SJSA1 (cell line): Measurements from ENCODE around the gene SRD5A1. TPM values are rescaled to one million over a fixed set of nuclear protein-coding genes. Genes with fewer than 3 reads are reported as not detected.
A peak's percentile ranks its signal among the peaks of the same experiment; 100 is the strongest.

Experiments
- DNase-seq, 2 experiments: peaks; one replicate each; pipeline ENCODE4 v3.0.0-alpha.2; 2015 to 2020; ENCODE audit warnings: low spot score in 2 of 2, low read depth in 1 of 2
- H3K27ac ChIP-seq: fragments of 250-450 bp; sonication (Bioruptor Pico); 2 replicates; pipeline ENCODE4 v1.5.1; 2020; ENCODE audit warnings: mild to moderate bottlenecking, moderate library complexity
- H3K27me3 ChIP-seq: fragments of 250-450 bp; sonication (Bioruptor Pico); replicated peaks from 2 replicates; pipeline ENCODE4 v1.5.1; 2020; ENCODE audit warnings: mild to moderate bottlenecking, moderate library complexity
- H3K36me3 ChIP-seq: fragments of 250-450 bp; sonication (Bioruptor Pico); 2 replicates; pipeline ENCODE4 v1.5.1; 2020; ENCODE audit warnings: mild to moderate bottlenecking
- H3K4me1 ChIP-seq: fragments of 250-450 bp; sonication (Bioruptor Pico); replicated peaks from 2 replicates; pipeline ENCODE4 v1.6.1; 2021; ENCODE audit warnings: mild to moderate bottlenecking
- H3K4me3 ChIP-seq: fragments of 250-450 bp; sonication (Bioruptor Pico); 2 replicates; pipeline ENCODE4 v1.5.1; 2020; ENCODE audit warnings: mild to moderate bottlenecking
- H3K9me3 ChIP-seq: fragments of 250-450 bp; sonication (Bioruptor Pico); replicated peaks from 2 replicates; pipeline ENCODE4 v1.5.1; 2020; ENCODE audit warnings: mild to moderate bottlenecking
- total RNA-seq: library from RNA; depleted of rRNA; stranded (reverse); fragments of >200 nt; shearing (Covaris generic); gene quantifications from 2 replicates; pipeline ENCODE4 v1.2.3, GENCODE V29; 2014; rRNA removed

Gene SRD5A1
- total RNA-seq, 1 experiment from 2014 or later: 18.1 TPM

DNA sequence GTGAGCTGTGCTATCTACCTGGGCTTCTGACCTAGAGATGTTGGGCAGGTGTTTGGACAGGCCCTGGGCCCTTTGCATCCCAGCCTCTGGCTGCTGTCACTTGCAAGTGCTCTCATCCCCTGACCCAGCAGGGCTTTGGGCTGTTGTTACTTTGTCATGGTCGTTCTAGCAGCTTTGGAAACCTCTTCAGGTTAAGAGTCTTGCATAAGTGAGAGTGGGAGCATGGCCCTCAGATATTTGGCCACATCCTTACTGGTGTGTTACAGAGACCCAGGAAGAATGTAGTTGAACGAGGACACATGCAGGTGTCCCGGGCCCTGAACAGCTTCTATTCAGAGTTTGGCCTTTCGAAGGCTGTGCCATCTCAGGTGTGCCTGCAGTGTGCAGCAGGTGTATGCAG is 84.4 kb downstream of the SRD5A1 start:
- DNase-seq: peak in 1 of 2 experiments; percentile 36
- H3K27me3 ChIP-seq: no peaks in the 10 kb centered on the region
- H3K36me3 ChIP-seq: peaks cover 57% of the 10 kb centered on the region
- no peak overlapping the region for H3K4me3 ChIP-seq
- H3K9me3 ChIP-seq: no peaks in the 10 kb centered on the region
- H3K4me1 ChIP-seq: peaks cover 28% of the 10 kb centered on the region
- H3K27ac ChIP-seq: no peak overlapping the region

DNA sequence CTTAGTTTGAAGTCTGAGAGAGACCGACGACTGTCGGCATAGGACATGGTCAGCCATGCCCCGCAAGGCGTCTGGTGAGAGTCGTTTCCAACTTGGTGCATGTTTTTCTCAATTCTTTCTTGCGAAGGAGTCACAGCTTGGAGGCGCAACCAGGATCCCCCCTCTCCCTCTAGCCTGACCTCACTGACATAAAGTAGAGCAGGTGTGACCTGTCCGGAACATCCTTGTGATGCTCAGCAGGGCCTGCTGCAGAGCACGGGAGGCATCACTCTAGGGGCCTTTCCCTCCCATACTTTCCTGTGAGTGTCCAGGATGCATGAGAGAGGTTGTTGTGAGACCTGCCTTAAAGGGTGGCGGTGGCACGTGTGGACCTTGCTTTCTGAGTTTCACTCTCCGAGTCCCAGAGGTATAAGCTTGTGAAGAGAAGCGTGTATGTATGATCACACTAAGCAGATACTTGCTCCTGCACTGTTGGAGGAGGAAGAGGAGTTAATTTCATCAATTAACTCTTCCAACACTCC is 85.0 kb downstream of the SRD5A1 start:
- no peak for DNase-seq
- peaks cover 28% of the 10 kb centered on the region for H3K4me1 ChIP-seq
- H3K4me3 ChIP-seq: no peak overlapping the region
- no peaks in the 10 kb centered on the region for H3K27me3 ChIP-seq
- H3K36me3 ChIP-seq: peaks cover 58% of the 10 kb centered on the region
- no peaks in the 10 kb centered on the region for H3K9me3 ChIP-seq
- no peak overlapping the region for H3K27ac ChIP-seq

DNA sequence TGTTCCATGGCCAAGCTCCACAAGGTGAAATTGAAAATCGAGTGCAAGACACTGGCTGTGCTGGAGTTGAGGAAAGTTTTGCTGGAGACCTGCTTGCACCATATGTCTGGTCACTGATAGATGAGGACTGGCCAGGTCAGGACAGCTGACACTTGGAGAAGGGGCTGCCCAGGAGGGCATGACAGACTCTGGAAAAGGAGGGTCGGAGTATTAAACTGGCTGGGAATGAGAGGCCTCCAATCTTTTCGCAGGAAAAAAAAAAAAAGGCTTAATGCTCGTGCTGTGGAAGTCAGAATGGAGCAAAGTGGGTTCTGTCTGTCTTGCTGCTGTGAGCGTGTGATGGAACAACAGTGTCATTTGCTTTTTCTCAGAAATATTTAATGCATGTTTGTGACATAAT is 85.5 kb downstream of the SRD5A1 start:
- Histone ChIP-seq H3K27me3 (no peaks in the 10 kb centered on the region), H3K4me3 (no peak overlapping the region), H3K9me3 (no peaks in the 10 kb centered on the region), H3K4me1 (peaks cover 28% of the 10 kb centered on the region), H3K27ac (no peak overlapping the region), H3K36me3 (peaks cover 63% of the 10 kb centered on the region)
- no peak for DNase-seq

DNA sequence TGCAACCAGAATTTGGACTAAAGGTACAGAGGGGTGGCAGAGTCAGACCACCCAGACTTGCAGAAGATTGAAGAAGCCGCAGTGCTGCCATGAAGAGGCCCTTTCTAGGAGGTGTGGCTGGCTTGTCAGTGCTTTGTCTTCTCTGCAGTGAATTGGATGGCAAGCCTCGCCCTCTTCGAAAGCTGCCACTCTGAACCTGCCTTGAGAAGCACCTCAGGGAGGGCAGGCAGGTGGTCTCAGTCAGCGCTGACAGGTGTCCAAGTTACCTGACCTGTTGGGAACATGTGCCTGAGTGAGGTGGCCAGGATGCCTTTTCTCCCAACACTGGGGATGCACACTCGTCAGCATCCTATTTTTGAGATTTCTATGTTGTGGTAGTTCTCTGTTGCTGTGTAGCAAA is 86.2 kb downstream of the SRD5A1 start:
- no peak for DNase-seq
- Histone ChIP-seq H3K36me3 (peaks cover 67% of the 10 kb centered on the region), H3K4me1 (peaks cover 28% of the 10 kb centered on the region)

DNA sequence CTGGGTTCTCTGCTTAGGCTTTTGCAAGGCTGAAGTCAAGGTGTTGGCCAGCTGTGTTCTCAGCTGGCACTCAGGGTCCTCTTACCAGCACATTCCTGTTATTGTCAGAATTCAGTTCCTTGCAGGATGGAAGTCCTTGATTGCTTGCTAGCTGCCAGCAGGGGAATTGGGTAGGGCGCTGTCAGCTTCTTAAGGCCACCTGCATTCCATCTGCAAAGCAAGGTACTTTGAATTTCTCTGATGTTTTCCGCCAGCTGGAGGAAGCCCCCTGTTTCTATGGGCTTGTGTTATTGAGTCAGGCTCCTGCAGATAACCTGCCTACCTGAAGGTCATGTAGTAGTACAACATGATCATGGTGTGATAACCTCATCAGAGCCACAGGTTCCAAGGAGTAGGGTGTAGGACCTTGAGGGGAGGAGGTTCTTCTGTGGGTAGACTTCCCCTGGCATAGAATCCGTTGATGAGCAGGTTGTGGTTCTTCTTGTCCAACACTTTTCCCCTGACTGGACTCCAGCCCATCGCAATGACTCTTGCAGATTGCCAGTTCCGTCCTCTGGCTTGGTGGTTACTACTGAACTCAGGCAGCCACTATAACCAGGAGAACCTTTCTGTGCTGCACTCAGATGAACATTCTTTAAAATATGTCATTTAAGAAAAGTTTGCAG is 86.8 kb downstream of the SRD5A1 start:
- no peaks in the 10 kb centered on the region for H3K9me3 ChIP-seq
- H3K27me3 ChIP-seq: no peaks in the 10 kb centered on the region
- H3K36me3 ChIP-seq: peaks cover 67% of the 10 kb centered on the region
- H3K4me1 ChIP-seq: peaks cover 28% of the 10 kb centered on the region
- H3K27ac ChIP-seq: no peak overlapping the region
- DNase-seq: no peak
- H3K4me3 ChIP-seq: no peak overlapping the region

More for the DNA sequence above, 86.2 kb downstream of the SRD5A1 start:
- no peak overlapping the region for H3K27ac ChIP-seq
- H3K4me3 ChIP-seq: no peak overlapping the region
- H3K27me3 ChIP-seq: no peaks in the 10 kb centered on the region
- no peaks in the 10 kb centered on the region for H3K9me3 ChIP-seq

DNA sequence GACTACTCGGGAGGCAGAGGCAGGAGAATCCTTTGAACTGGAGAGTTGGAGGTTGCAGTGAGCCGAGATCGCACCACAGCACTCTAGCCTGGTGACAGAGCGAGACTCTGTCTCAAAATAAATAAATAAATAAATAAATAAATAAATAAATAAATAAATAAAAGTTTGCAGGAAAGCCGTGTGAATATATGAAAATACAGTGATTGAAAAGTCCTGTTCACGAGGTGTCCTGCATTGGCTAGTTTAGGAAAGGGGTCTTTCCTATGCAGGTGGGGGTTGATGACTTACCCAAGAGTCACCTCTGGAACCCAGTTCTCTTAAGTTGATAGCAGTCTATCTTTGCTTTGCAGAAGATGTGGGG is 87.3 kb downstream of the SRD5A1 start:
- no peaks in the 10 kb centered on the region for H3K27me3 ChIP-seq
- no peaks in the 10 kb centered on the region for H3K9me3 ChIP-seq
- peaks cover 23% of the 10 kb centered on the region for H3K4me1 ChIP-seq
- no peak overlapping the region for H3K27ac ChIP-seq
- peaks cover 67% of the 10 kb centered on the region for H3K36me3 ChIP-seq
- no peak overlapping the region for H3K4me3 ChIP-seq
- DNase-seq: no peak

DNA sequence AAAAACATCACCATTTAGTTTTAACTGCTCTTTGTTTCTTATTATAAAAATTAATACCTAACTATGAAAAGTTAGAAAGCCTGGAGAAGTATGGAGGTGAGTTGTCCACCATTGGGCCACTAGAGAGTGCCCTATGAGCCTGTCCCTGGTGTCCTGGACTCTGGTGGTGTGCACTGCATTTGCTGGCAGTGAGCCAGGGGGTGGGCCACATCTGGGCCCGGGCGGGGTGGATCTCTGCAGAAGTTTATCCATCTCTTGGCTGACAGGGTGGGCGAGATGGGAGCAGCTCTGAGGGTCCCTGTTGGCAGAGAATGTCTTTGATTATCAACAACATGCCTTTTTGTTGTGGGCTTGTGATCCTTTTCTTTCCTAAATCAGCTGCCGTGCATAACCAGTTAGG is 88.2 kb downstream of the SRD5A1 start:
- Histone ChIP-seq H3K27ac (no peak overlapping the region), H3K4me3 (no peak overlapping the region), H3K4me1 (peaks cover 14% of the 10 kb centered on the region), H3K36me3 (peaks cover 67% of the 10 kb centered on the region), H3K9me3 (no peaks in the 10 kb centered on the region), H3K27me3 (no peaks in the 10 kb centered on the region)
- peak in 1 of 2 experiments; percentile 45 for DNase-seq

DNA sequence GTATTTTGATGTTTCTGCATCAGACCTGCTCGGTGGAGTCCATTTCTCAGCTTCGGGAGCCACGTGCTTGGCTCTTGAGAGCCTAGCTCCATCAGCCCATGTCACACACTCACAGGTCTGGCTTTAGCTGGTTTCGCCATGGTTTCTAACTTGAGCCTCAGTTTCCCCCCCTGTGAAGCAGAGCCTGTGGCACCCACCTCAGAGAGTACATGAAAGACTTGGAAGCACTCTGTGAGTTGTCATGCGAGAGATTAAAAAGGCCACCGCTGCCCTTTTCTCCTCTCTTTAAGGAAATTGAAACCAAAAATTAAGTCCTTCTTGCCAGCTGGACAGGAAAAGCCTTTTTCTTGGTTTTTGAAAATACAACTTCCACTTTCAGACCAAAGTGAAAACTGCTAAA is 88.8 kb downstream of the SRD5A1 start:
- Histone ChIP-seq H3K27me3 (no peaks in the 10 kb centered on the region), H3K27ac (no peak overlapping the region), H3K36me3 (peaks cover 64% of the 10 kb centered on the region), H3K9me3 (no peaks in the 10 kb centered on the region), H3K4me1 (peaks cover 8% of the 10 kb centered on the region), H3K4me3 (no peak overlapping the region)
- no peak for DNase-seq

DNA sequence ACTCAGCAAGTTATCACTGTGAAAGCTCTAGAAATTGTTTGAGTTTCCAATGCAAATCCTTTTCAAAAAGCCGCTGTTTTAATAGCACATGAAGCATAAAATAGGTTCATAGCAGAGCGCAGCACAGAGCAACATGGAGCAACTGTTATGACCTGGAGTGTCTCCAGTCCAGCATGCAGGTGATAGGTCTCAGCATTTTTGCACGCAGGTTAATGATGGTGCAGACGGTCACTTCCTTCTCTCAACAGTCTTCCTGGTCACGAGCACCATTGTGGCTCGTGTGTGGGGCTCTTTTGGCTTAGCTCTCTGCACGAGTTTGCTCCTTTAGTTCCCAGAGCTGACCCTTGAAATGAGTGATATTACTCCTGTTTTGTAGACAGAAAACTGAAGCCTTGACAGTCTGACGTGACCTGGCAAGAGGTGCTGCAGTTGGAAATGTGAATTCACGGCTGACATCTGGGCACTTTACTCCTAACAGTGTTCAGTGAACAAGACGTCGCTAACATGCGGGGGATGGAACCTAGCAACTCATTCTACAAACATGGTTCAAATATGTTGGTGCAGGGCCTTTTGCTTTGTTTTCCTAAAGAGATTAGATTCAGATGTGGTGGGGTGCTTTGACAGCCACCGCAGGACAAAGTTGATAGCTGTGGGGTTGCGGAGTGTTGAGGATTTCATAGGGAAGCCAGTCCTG is 90.0 kb downstream of the SRD5A1 start:
- Histone ChIP-seq H3K9me3 (no peaks in the 10 kb centered on the region), H3K4me3 (no peak overlapping the region), H3K27me3 (no peaks in the 10 kb centered on the region), H3K4me1 (peaks cover 6% of the 10 kb centered on the region), H3K36me3 (peaks cover 52% of the 10 kb centered on the region), H3K27ac (no peak overlapping the region)
- DNase-seq: no peak

DNA sequence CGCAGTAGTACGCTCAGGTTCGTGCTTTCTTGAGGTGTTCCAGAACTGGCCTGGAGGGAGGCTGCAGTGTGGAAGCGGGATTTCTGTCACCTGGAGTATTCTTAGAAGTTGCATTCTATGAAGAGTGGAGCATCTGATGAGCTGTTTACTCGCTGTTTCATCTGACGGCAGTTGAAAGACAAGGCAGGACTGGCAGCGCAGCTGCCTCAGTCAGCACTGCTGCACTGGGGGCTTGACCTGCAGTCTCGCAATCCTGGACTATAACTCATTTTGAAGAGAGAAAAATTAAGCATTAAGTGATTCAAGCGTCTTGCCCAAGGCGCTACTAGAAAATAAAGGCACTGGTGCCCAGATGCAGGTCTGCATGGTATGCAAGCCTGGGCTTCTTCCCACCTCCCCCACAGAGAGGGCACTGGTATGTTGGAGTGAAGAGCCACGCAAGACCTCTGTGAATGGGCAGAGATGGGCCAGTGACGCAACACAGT is 90.6 kb downstream of the SRD5A1 start:
- Histone ChIP-seq H3K27ac (no peak overlapping the region), H3K36me3 (peaks cover 46% of the 10 kb centered on the region), H3K27me3 (no peaks in the 10 kb centered on the region), H3K4me3 (no peak overlapping the region), H3K4me1 (peaks cover 6% of the 10 kb centered on the region), H3K9me3 (no peaks in the 10 kb centered on the region)
- DNase-seq: no peak

Other genes with a start within 250 kb of the SRD5A1 start
- gene UBE2QL1, start 184.6 kb upstream of the SRD5A1 start, total RNA-seq: not detected in 2 replicates
- 90.2 and 112 TPM in 2 replicates for gene NSUN2, start 396 bp upstream of the SRD5A1 start, total RNA-seq
- gene TENT4A, start 80.0 kb downstream of the SRD5A1 start, total RNA-seq: 17.8 and 24.6 TPM in 2 replicates